Natural killer cell treated with Interleukin-12 subunit alpha and Interleukin-12 subunit beta and Interleukin-15 and Interleukin-18, amount 100 ng/mL, for 72 hours (primary cell): ENCODE data around the gene SEMA3E. TPM values are rescaled to one million over a fixed set of nuclear protein-coding genes. Genes with fewer than 3 reads are reported as not detected.

Source experiments
- ATAC-seq, 2 donors: fragments of 150-1000 bp; cut with Tn5 transposase in 1 of 2; sonication (Bioruptor Pico), chemical (Tn5 transposase) in 1 of 2; 2 replicates each; pipeline ENCODE4 v1.10.0; 2021
- DNase-seq: peaks from one replicate; pipeline ENCODE4 v3.0.0; 2022; ENCODE audit warnings: low spot score
- H3K27ac Mint-ChIP-seq, 2 donors: 1 replicate in 1 of 2; 2 replicates in 1 of 2; pipeline ENCODE4 v1.8.0; 2022; ENCODE audit warnings: mixed read lengths in 2 of 2, mild to moderate bottlenecking in 1 of 2, moderate library complexity in 1 of 2
- H3K27me3 Mint-ChIP-seq, 2 donors: 1 replicate in 1 of 2; 2 replicates in 1 of 2; pipeline ENCODE4 v1.8.0; 2022; ENCODE audit warnings: mixed read lengths in 2 of 2
- H3K36me3 Mint-ChIP-seq: one replicate; pipeline ENCODE4 v1.8.0; 2022; ENCODE audit warnings: mixed read lengths
- H3K4me1 Mint-ChIP-seq, 2 donors: 1 replicate in 1 of 2; 2 replicates in 1 of 2; pipeline ENCODE4 v1.8.0; 2022; ENCODE audit warnings: low read depth in 2 of 2, mixed read lengths in 2 of 2, mild to moderate bottlenecking in 1 of 2
- H3K4me3 Mint-ChIP-seq: one replicate; pipeline ENCODE4 v1.8.0; 2022; ENCODE audit warnings: mixed read lengths
- H3K9me3 Mint-ChIP-seq: 2 replicates; pipeline ENCODE4 v1.8.0; 2022; ENCODE audit warnings: mixed read lengths
- total RNA-seq, 2 donors: library from RNA; stranded (reverse); gene quantifications; one replicate each; pipeline ENCODE4 v1.2.3, GENCODE V29; 2022

The SEMA3E gene
- total RNA-seq, 2 donors from 2014 or later, result not detected

GRCh38 chr7:83419013-83419412 lies 229.9 kb downstream of the SEMA3E start:
- Mint-ChIP-seq H3K27ac (no peak overlapping the region), H3K4me3 (no peak overlapping the region), H3K27me3 (no peaks in the 10 kb centered on the region), H3K4me1 (no peaks in the 10 kb centered on the region), H3K9me3 (peaks cover 12% of the 10 kb centered on the region), H3K36me3 (no peaks in the 10 kb centered on the region)
- ATAC-seq, result no peak
- no peak for DNase-seq

GRCh38 chr7:83415840-83416239 lies 233.1 kb downstream of the SEMA3E start:
- DNase-seq, result no peak
- Mint-ChIP-seq H3K36me3 (no peaks in the 10 kb centered on the region), H3K27ac (no peak overlapping the region), H3K4me3 (no peak overlapping the region), H3K4me1 (no peaks in the 10 kb centered on the region), H3K27me3 (no peaks in the 10 kb centered on the region), H3K9me3 (peaks cover 8% of the 10 kb centered on the region)
- ATAC-seq, result no peak

- H3K36me3 Mint-ChIP-seq, result no peaks in the 10 kb centered on the region
- DNase-seq, result no peak
Measured at GRCh38 chr7:83414947-83415346, 234.0 kb downstream of the SEMA3E start.

GRCh38 chr7:83413831-83414230 lies 235.1 kb downstream of the SEMA3E start:
- no peaks in the 10 kb centered on the region for H3K9me3 Mint-ChIP-seq
- H3K27ac Mint-ChIP-seq, result no peak overlapping the region
- no peaks in the 10 kb centered on the region for H3K36me3 Mint-ChIP-seq
- DNase-seq (no peak), ATAC-seq (no peak)
- no peak overlapping the region for H3K4me3 Mint-ChIP-seq
- no peaks in the 10 kb centered on the region for H3K27me3 Mint-ChIP-seq
- H3K4me1 Mint-ChIP-seq, result no peaks in the 10 kb centered on the region

More at GRCh38 chr7:83414947-83415346, 234.0 kb downstream of the SEMA3E start:
- Mint-ChIP-seq H3K27ac (no peak overlapping the region), H3K9me3 (peaks cover 8% of the 10 kb centered on the region), H3K27me3 (no peaks in the 10 kb centered on the region), H3K4me3 (no peak overlapping the region), H3K4me1 (no peaks in the 10 kb centered on the region)
- no peak for ATAC-seq

- Mint-ChIP-seq H3K27me3 (no peaks in the 10 kb centered on the region), H3K27ac (no peak overlapping the region), H3K9me3 (no peaks in the 10 kb centered on the region), H3K36me3 (no peaks in the 10 kb centered on the region), H3K4me1 (no peaks in the 10 kb centered on the region), H3K4me3 (no peak overlapping the region)
- ATAC-seq (no peak), DNase-seq (no peak)
Measured at GRCh38 chr7:83413424-83413823, 235.5 kb downstream of the SEMA3E start.

GRCh38 chr7:83410989-83411591 lies 237.8 kb downstream of the SEMA3E start:
- no peak for DNase-seq
- Mint-ChIP-seq H3K9me3 (no peaks in the 10 kb centered on the region), H3K4me3 (no peak overlapping the region), H3K27ac (no peak overlapping the region), H3K27me3 (no peaks in the 10 kb centered on the region), H3K4me1 (no peaks in the 10 kb centered on the region), H3K36me3 (no peaks in the 10 kb centered on the region)
- ATAC-seq, result no peak

- Mint-ChIP-seq H3K9me3 (peaks cover 9% of the 10 kb centered on the region), H3K27ac (no peak overlapping the region), H3K27me3 (no peaks in the 10 kb centered on the region), H3K4me3 (no peak overlapping the region), H3K4me1 (no peaks in the 10 kb centered on the region), H3K36me3 (no peaks in the 10 kb centered on the region)
- ATAC-seq, result no peak
- no peak for DNase-seq
Measured at GRCh38 chr7:83394776-83395175, 254.2 kb downstream of the SEMA3E start.

GRCh38 chr7:83388436-83388835 lies 260.5 kb downstream of the SEMA3E start:
- H3K36me3 Mint-ChIP-seq, result no peaks in the 10 kb centered on the region
- H3K4me3 Mint-ChIP-seq, result no peak overlapping the region
- no peak overlapping the region for H3K27ac Mint-ChIP-seq
- no peak for DNase-seq
- H3K27me3 Mint-ChIP-seq, result no peaks in the 10 kb centered on the region
- H3K4me1 Mint-ChIP-seq, result no peaks in the 10 kb centered on the region
- peaks cover 12% of the 10 kb centered on the region for H3K9me3 Mint-ChIP-seq
- no peak for ATAC-seq

- Mint-ChIP-seq H3K4me1 (no peaks in the 10 kb centered on the region), H3K27me3 (no peaks in the 10 kb centered on the region), H3K27ac (no peak overlapping the region), H3K36me3 (no peaks in the 10 kb centered on the region), H3K4me3 (no peak overlapping the region), H3K9me3 (peaks cover 14% of the 10 kb centered on the region)
- no peak for ATAC-seq
- DNase-seq, result no peak
Measured at GRCh38 chr7:83366629-83367028, 282.3 kb downstream of the SEMA3E start.

- DNase-seq (no peak), ATAC-seq (no peak)
- Mint-ChIP-seq H3K27me3 (no peaks in the 10 kb centered on the region), H3K9me3 (peaks cover 16% of the 10 kb centered on the region), H3K4me1 (no peaks in the 10 kb centered on the region), H3K4me3 (no peak overlapping the region), H3K27ac (no peak overlapping the region), H3K36me3 (no peaks in the 10 kb centered on the region)
Measured at GRCh38 chr7:83365746-83366145, 283.2 kb downstream of the SEMA3E start.

- no peaks in the 10 kb centered on the region for H3K36me3 Mint-ChIP-seq
- no peak for ATAC-seq
- no peak overlapping the region for H3K4me3 Mint-ChIP-seq
Measured at GRCh38 chr7:83362871-83363550, 285.9 kb downstream of the SEMA3E start.

GRCh38 chr7:83359108-83359507 lies 289.8 kb downstream of the SEMA3E start:
- Mint-ChIP-seq H3K36me3 (no peaks in the 10 kb centered on the region), H3K4me1 (no peaks in the 10 kb centered on the region), H3K4me3 (no peak overlapping the region)

More at GRCh38 chr7:83362871-83363550, 285.9 kb downstream of the SEMA3E start:
- Mint-ChIP-seq H3K9me3 (peaks cover 14% of the 10 kb centered on the region), H3K27ac (no peak overlapping the region), H3K4me1 (no peaks in the 10 kb centered on the region), H3K27me3 (no peaks in the 10 kb centered on the region)
- no peak for DNase-seq

GRCh38 chr7:83355143-83355542 lies 293.8 kb downstream of the SEMA3E start:
- DNase-seq, result no peak
- H3K4me3 Mint-ChIP-seq, result no peak overlapping the region
- no peaks in the 10 kb centered on the region for H3K36me3 Mint-ChIP-seq
- H3K4me1 Mint-ChIP-seq, result no peaks in the 10 kb centered on the region
- no peaks in the 10 kb centered on the region for H3K27me3 Mint-ChIP-seq
- peaks cover 12% of the 10 kb centered on the region for H3K9me3 Mint-ChIP-seq
- no peak for ATAC-seq
- no peak overlapping the region for H3K27ac Mint-ChIP-seq

More at GRCh38 chr7:83359108-83359507, 289.8 kb downstream of the SEMA3E start:
- peaks cover 12% of the 10 kb centered on the region for H3K9me3 Mint-ChIP-seq
- H3K27me3 Mint-ChIP-seq, result no peaks in the 10 kb centered on the region
- DNase-seq, result no peak
- no peak overlapping the region for H3K27ac Mint-ChIP-seq
- no peak for ATAC-seq

- DNase-seq (no peak), ATAC-seq (no peak)
- Mint-ChIP-seq H3K9me3 (peaks cover 13% of the 10 kb centered on the region), H3K4me1 (no peaks in the 10 kb centered on the region), H3K4me3 (no peak overlapping the region), H3K36me3 (peaks cover 10% of the 10 kb centered on the region), H3K27me3 (no peaks in the 10 kb centered on the region), H3K27ac (no peak overlapping the region)
Measured at GRCh38 chr7:83347945-83348444, 300.9 kb downstream of the SEMA3E start.
